SH-SY5Y (cell line): ENCODE results near the gene FOXK1.

ENCODE experiments used
- GATA2 ChIP-seq: IDR thresholded peaks from 2 replicates; pipeline ENCODE4 v1.6.1; 2011; ENCODE audit warnings: mild to moderate bottlenecking, low read depth, low read length
- GATA3 ChIP-seq: IDR thresholded peaks from 2 replicates; pipeline ENCODE4 v1.6.1; 2011; ENCODE audit warnings: low read depth, mild to moderate bottlenecking, low read length, moderate library complexity

GRCh38 chr7:4675771-4676367, 6.2 kb upstream of the FOXK1 start:
- TF ChIP-seq GATA2: no peak
- no peak for TF ChIP-seq GATA3
